ENCODE results near the gene ENTHD1. TPM values are rescaled to one million over a fixed set of nuclear protein-coding genes. Genes with fewer than 3 reads are reported as not detected.
A peak's percentile ranks its signal among the peaks of the same experiment; 100 is the strongest.

ENTHD1 gene
- total and polyA plus RNA-seq, 9 of the 15 experiments (the other 6 are each of a cell fraction or from before 2014, with no cell fraction given): 0.13 to 0.98 (median 0.35) TPM

- TF ChIP-seq HNRNPLL (IDR thresholded peaks at IDR 0.05; ENCODE audit: low read depth, low read length, poor library complexity, severe bottlenecking) (no peak), HDAC6 (IDR thresholded peaks at IDR 0.05; ENCODE audit: low read depth, low read length) (no peak), EP400 (IDR thresholded peaks at IDR 0.05) (no peak; the same call in 1 of the 2 replicates), RBM34 (IDR thresholded peaks at IDR 0.05; ENCODE audit: borderline replicate concordance, insufficient read depth, low read length) (no peak), TEAD4 (IDR thresholded peaks at IDR 0.05; ENCODE audit: low read length) (peak; percentile 83), TEAD4 (CRISPR knock-in tag; IDR thresholded peaks at IDR 0.05; ENCODE audit: borderline replicate concordance) (no peak), PCBP1 (IDR thresholded peaks at IDR 0.05; ENCODE audit: low read depth, low read length, poor library complexity, severe bottlenecking) (no peak), SAFB (IDR thresholded peaks at IDR 0.05; ENCODE audit: borderline replicate concordance, low read depth, low read length) (no peak), PRDM10 (IDR thresholded peaks at IDR 0.05; ENCODE audit: partially characterized antibody) (no peak), ZBTB8A (IDR thresholded peaks at IDR 0.05; ENCODE audit: partially characterized antibody) (no peak), STAT6 (CRISPR knock-in tag; IDR thresholded peaks at IDR 0.05) (no peak), CHD4 (IDR thresholded peaks at IDR 0.05; ENCODE audit: insufficient read depth, insufficient replicate concordance, low read depth, low read length, poor library complexity, severe bottlenecking) (no peak), AFF1 (IDR thresholded peaks at IDR 0.05; ENCODE audit: low read depth in 1 of 2, partially characterized antibody in 2 of 2) (peak in 1 of 2 experiments; percentile 28), ARID2 (IDR thresholded peaks at IDR 0.05) (no peak), TCF15 (CRISPR knock-in tag; IDR thresholded peaks at IDR 0.05) (no peak), NFRKB (IDR thresholded peaks at IDR 0.05; ENCODE audit: low read depth) (peak; percentile 87), RBM25 (IDR thresholded peaks at IDR 0.05; ENCODE audit: low read depth, low read length, severe bottlenecking) (no peak)
Observed at GRCh38 chr22:39832627-39833074, 60.9 kb downstream of the ENTHD1 start (continued).

Measured in K562 (cell line).